NCI-H2107 (cell line): ENCODE measurements around the gene PPARD.

Source experiments
- DNase-seq: peaks from one replicate; lab custom pipeline; 2025; lab: John Stamatoyannopoulos, UW

PPARD gene

DNA sequence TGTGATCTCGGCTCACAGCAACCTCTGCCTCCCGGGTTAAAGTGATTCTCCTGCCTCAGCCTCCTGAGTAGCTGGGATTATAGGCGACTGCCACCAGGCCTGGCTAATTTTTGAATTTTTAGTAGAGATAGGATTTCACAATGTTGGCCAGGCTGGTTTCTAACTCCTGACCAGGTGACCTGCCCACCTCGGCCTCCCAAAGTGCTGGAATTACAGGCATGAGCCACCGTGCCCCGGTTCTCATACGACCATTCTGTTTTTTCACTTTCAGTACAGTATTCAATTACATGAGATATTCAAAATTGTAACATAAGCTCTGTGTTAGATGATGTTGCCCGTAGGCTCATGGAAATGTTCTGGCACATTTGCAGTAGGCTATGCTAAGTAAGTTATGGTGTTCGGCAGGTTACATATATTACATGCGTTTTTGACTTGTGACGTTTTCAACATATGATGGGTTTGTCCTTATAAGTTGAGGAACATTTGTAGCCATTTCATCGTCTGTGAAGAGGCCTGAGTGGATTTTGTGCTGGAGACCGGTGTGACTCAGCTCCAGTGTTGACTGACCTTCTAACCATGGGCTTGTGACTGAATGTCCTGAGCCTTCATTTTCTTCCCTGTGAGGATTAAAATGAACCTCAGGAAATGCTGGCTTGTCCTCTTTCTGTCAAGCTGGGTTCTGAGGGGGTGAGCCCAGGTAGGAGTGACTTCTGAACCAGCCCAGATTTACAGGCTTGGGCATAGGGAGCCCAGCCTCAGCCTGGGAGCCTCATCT, 12.2 kb downstream of the PPARD start:
- no peak for DNase-seq

DNA sequence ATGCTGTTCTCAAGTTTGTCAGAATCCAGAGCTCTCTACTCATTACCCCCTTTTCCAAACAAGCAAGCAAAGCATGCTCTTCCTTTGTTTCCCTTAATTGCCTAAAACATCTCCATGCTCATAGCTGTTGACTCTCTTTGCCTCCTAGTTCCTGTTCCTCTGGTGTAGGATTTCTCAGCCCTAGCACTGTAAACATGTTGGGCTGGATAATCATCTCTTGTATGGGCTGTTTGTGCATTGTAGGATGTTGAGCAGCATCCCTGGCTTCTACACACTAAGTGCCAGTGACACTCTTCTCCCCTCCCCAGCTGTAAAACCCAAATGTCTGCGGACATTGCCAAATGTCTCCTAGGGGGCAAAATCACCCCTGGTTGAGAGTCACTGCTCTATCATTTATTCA, 14.0 kb downstream of the PPARD start:
- DNase-seq: no peak

DNA sequence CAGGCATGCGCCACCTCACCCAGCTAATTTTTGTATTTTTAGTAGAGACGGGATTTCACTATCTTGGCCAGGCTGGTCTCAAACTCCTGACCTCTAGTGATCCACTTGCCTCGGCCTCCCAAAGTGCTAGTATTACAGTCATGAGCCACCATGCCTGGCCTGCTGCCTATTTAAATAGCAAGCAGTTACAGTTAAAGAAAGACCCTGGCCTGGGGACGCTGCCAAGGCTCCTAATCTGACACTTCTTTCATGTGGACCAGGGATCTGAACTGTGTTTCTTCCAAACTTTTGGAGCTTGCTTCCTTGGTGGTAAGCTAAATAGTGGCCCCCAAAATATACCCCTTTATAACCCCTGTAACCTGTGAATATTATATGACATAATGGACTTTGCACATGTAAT, 15.3 kb downstream of the PPARD start:
- no peak for DNase-seq

GRCh38 chr6:35358086-35358485, 15.7 kb downstream of the PPARD start:
- DNase-seq: no peak

DNA sequence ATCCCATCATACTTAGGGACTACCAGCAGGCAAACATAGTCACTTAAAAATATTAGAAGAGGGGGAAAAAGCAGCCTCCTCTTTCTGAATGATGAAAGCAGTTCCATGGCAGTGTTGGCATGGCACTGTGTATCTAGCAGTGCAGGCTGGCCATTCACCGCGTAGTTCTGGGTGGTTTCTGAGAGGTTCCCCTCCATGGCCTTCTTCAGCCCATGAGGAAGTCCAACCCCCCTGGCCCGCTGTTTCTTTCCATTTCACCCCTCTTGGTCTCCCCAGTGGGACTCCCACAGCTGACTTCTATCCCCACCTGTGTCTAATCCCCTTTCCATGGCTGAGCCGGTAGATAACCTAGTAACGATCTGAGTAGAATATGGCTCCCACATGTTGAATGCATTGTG, 17.0 kb downstream of the PPARD start:
- no peak for DNase-seq

- DNase-seq: no peak
Measured at GRCh38 chr6:35359744-35360348, 17.5 kb downstream of the PPARD start.

GRCh38 chr6:35360349-35361138, 18.2 kb downstream of the PPARD start:
- DNase-seq: no peak

- no peak for DNase-seq
Measured at GRCh38 chr6:35362200-35362599, 19.8 kb downstream of the PPARD start.

GRCh38 chr6:35363293-35363750, 21.0 kb downstream of the PPARD start:
- peak; percentile 42 for DNase-seq

GRCh38 chr6:35365594-35366203, 23.3 kb downstream of the PPARD start:
- DNase-seq: no peak

GRCh38 chr6:35366204-35366596, 23.8 kb downstream of the PPARD start:
- DNase-seq: no peak

DNA sequence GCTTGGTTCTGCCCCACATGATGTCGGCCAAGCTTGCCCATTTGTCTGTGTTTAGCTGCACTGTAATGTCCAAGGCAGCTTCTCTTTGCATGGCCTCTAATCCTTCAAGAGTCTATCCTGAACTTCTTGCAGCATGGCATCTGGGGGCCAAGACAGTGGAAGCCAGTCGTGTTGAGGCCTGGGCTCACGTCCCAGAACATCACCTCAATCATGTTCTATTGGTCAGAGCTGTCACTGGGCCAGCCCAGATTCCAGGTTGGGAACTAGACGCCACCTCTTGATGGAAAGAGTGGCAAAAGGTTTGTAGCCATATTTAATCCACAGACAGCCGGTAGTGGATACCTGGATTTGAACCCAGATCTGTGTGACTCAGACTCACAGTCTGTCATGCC, 25.3 kb downstream of the PPARD start:
- no peak for DNase-seq

- DNase-seq: no peak
Measured at GRCh38 chr6:35368038-35368887, 25.9 kb downstream of the PPARD start.

DNA sequence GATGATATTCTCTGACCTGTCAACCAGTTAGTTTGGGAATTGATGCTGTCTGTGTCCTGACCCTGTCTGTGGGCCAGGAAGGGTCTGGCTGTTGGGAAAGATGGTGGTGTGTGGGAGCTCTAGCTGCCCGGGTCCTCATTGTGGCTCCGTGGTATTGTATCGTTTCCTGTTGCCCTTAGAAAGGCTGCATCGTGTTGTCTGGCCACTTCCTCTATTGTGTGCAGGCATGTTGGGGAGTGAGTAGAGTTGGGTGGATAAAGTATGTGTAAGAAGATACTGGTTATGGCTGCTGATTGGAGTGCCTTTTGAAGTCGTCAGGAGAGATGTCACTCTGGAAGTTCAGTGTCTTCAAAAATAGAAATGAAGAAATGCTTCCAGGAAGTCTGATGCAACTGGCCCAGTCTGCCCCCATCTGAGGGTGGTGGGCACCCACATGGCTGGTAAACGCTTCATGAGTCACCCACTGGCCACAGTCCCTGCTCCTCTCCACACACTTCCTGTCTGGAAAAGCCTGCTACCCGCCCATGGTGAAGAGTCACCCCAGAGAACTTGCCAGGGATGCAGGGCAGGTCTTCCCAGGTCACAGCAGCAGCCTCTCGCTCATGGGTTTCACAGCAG, 27.9 kb downstream of the PPARD start:
- no peak for DNase-seq

DNA sequence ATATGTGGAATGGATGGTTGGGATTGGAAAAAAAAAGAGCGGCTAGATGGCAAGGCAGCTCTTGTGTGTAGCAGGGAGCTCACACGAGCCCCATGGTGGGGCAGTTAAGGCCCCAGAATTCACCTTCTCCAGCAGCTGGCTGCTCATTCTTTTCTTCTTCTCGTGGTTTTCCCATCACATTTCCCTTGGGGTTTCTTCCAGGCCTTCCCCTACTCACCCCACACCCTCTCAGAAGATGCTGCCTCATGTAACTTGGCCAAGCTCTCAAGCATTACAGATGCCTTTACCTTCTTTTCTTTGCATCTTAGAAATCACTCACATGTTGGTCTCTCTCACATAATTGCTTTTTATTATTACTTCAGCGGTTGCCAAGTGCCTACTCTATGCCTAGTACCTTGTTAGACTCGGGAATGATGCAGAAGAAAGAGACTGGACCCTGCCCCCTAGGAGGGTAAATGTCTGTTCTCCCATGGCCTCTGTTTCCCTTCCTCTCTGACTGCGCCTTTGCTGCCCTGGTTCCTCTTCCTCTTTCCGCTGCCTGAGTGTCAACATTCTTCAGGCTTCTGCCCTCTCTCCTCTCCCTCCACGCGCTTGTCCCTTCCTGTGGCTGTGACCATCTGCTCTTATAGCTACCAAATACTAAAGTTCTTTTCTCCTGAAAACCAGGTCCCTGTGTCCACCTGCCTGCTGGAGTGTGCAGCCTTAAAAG, 28.6 kb downstream of the PPARD start:
- DNase-seq: no peak

- no peak for DNase-seq
Measured at GRCh38 chr6:35371494-35372262, 29.3 kb downstream of the PPARD start.

- DNase-seq: no peak
Measured at GRCh38 chr6:35372633-35373032, 30.3 kb downstream of the PPARD start.

DNA sequence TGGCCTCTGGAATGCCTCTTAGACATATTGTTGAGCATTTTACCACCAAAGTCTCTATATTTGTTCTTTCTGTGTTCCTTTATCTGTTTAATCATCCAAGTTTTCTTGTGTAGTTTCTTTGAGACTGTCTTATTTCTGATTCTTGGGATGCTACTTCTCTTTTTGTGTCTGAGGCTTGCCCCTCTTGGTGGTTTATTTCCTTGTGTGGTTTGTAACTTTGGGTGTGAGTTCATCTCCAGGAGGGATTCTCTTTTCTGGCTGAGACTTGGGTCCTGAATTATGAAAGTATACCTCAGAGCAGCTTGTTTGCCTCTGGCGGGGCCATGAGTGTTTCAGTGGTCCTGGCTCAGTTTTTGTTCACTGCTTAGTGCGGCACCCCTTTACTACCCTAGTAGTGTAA, 33.9 kb downstream of the PPARD start:
- no peak for DNase-seq

DNA sequence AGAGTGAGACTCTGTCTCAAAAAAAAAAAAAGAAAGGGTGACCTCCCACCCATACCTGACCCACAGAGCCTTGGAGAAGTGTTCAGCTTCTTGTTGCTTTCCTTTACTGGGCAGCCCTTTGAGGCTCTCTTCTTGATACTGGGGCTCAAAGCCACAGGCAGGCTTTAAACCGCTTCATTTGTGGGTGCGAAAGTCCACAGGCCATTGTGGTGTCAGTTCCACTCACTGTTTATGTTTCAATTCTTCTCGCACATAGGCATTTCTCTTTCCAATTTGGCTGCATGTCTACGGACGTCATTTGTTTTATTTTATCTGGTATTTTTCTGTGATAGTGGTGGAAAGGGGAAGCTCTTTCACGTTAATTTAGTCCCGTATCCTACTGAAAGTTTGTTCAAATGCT, 34.6 kb downstream of the PPARD start:
- DNase-seq: no peak

GRCh38 chr6:35378261-35378660, 35.9 kb downstream of the PPARD start:
- no peak for DNase-seq
